Measurements from ENCODE around the gene PIEZO1.

- TF ChIP-seq CTCF (conservative IDR thresholded peaks at IDR 0.05) (no peak), EZH2 (IDR thresholded peaks at IDR 0.05; ENCODE audit: low read depth) (no peak)
Observed at GRCh38 chr16:88726981-88727380, 58.0 kb downstream of the PIEZO1 start.

Data from PC-9 (cell line).